Activated CD4-positive, alpha-beta T cell treated with anti-CD3 and anti-CD28 coated beads, Interleukin-2, Interleukin-4, amounts not matched to agents 100 ng/mL and 50 ng/mL, durations not matched to agents 16 hours and 8 hours (primary cell): Measurements from ENCODE around the gene TAS2R8.
A peak's percentile ranks its signal among the peaks of the same experiment; 100 is the strongest.
"Not testable (repeated sequence)": the region's sequence is repeated elsewhere in the genome, so short reads cannot be mapped to it uniquely, and the experiment has no call there.

Experiments used
- DNase-seq: peaks from one replicate; pipeline ENCODE4 v3.0.0-alpha.2; 2020; ENCODE audit warnings: low spot score

The TAS2R8 gene

GRCh38 chr12:10807186-10807585 is at the start of gene TAS2R8:
TSS of gene TAS2R8 (minus strand) at chr12:10807286. CDS start at chr12:10806980, 306 bp downstream.
- no peak for DNase-seq

GRCh38 chr12:10855807-10856206 is 48.7 kb upstream of the TAS2R8 start:
- DNase-seq: no peak

GRCh38 chr12:10853776-10854175 is 46.7 kb upstream of the TAS2R8 start:
- DNase-seq: no peak

GRCh38 chr12:10851243-10851858 is 44.3 kb upstream of the TAS2R8 start:
- DNase-seq: no peak

GRCh38 chr12:10849425-10849878 is 42.4 kb upstream of the TAS2R8 start, which contains the start of gene PRR4:
TSS of gene PRR4 (minus strand) at chr12:10849475. CDS start at chr12:10849437, 38 bp downstream.
- DNase-seq: peak; percentile 3

GRCh38 chr12:10847744-10848143 is 40.7 kb upstream of the TAS2R8 start:
- DNase-seq: no peak

- no peak for DNase-seq
These were observed 35.8 kb upstream of the TAS2R8 start for GRCh38 chr12:10842862-10843261.

GRCh38 chr12:10838461-10838860 is 31.4 kb upstream of the TAS2R8 start:
- no peak for DNase-seq

GRCh38 chr12:10829994-10830393 is 22.9 kb upstream of the TAS2R8 start:
- no peak for DNase-seq

- no peak for DNase-seq
These were observed 19.2 kb upstream of the TAS2R8 start, which contains the start of gene TAS2R10 for GRCh38 chr12:10826258-10826657. TSS of gene TAS2R10 (minus strand) at chr12:10826358. CDS start at chr12:10826269, 89 bp downstream.

GRCh38 chr12:10824957-10825356 is 17.9 kb upstream of the TAS2R8 start:
- DNase-seq: no peak

GRCh38 chr12:10811883-10812536 is 4.9 kb upstream of the TAS2R8 start:
- no peak for DNase-seq

GRCh38 chr12:10810068-10810467 is 3.0 kb upstream of the TAS2R8 start, which contains the start of gene TAS2R9:
TSS of gene TAS2R9 (minus strand) at chr12:10810168. CDS start at chr12:10810075, 93 bp downstream.
- no peak for DNase-seq

- DNase-seq: no peak
These were observed 4.5 kb downstream of the TAS2R8 start, which contains the start of gene TAS2R7 for GRCh38 chr12:10802587-10802986. TSS of gene TAS2R7 (minus strand) at chr12:10802627. CDS start at chr12:10802570, 57 bp downstream.

GRCh38 chr12:10801741-10802140 is 5.3 kb downstream of the TAS2R8 start:
- DNase-seq: no peak

- no peak for DNase-seq
These were observed 12.9 kb downstream of the TAS2R8 start for GRCh38 chr12:10794222-10794621.

- DNase-seq: not testable (repeated sequence)
These were observed 15.3 kb downstream of the TAS2R8 start for GRCh38 chr12:10791769-10792168.

GRCh38 chr12:10783252-10783651 is 23.8 kb downstream of the TAS2R8 start:
- no peak for DNase-seq

GRCh38 chr12:10779103-10779502 is 28.0 kb downstream of the TAS2R8 start:
- no peak for DNase-seq

- peak; percentile 19 for DNase-seq
These were observed 35.9 kb downstream of the TAS2R8 start for GRCh38 chr12:10771132-10771733.

- no peak for DNase-seq
These were observed 47.4 kb downstream of the TAS2R8 start for GRCh38 chr12:10759657-10760056.

GRCh38 chr12:10756194-10756593 is 50.9 kb downstream of the TAS2R8 start:
- no peak for DNase-seq
